ENCODE data around the gene CEP295NL.

GRCh38 chr17:78862073-78863023 is 40.7 kb downstream of the CEP295NL start:
- no peak for TF ChIP-seq CTCF (IDR thresholded peaks at IDR 0.05)
- TF ChIP-seq POLR2A (IDR thresholded peaks at IDR 0.05): no peak
